Coronary artery (tissue), 2 donors: ENCODE results near the gene SUB1.

Experiments
- DNase-seq: peaks from one replicate; pipeline ENCODE4 v3.0.0-alpha.2; 2017; ENCODE audit warnings: low spot score
- H3K27ac ChIP-seq, 2 donors: fragments of 200-600 bp; sonication (generic); one replicate each; pipeline ENCODE4 v1.5.1; 2016 to 2019
- H3K4me3 ChIP-seq: fragments of 200-600 bp; sonication (generic); 2 replicates; pipeline ENCODE4 v1.5.1; 2016; ENCODE audit warnings: mild to moderate bottlenecking, moderate library complexity
- TF ChIP-seq, protein P1 (sequence below): fragments of 200-600 bp; sonication (generic); IDR thresholded peaks from one replicate; pipeline ENCODE4 v1.5.1; 2019; ENCODE audit warnings: antibody characterized with exemption

SUB1 gene

DNA sequence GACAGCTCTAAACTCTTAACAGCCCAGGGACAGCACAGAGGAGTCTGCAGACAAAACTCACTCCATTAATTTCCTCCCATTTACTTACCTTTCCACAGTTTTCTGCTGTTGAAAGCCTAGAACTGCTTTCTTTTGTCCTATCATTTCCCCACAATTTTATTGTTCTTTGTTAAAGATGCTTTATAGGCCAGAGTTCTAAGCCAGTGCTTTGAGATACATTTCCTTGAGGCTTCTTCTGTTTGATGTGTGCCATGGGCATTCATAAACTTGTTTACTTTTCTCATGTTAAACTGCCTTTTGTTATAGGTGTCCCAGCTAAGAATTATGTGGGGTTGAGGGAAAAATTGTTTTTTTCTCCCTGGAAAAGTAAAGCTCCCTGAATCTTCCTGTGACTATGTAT lies 25.9 kb upstream of the SUB1 start:
- H3K4me3 ChIP-seq = no peak overlapping the region
- DNase-seq = no peak
- TF ChIP-seq, protein P1, sequence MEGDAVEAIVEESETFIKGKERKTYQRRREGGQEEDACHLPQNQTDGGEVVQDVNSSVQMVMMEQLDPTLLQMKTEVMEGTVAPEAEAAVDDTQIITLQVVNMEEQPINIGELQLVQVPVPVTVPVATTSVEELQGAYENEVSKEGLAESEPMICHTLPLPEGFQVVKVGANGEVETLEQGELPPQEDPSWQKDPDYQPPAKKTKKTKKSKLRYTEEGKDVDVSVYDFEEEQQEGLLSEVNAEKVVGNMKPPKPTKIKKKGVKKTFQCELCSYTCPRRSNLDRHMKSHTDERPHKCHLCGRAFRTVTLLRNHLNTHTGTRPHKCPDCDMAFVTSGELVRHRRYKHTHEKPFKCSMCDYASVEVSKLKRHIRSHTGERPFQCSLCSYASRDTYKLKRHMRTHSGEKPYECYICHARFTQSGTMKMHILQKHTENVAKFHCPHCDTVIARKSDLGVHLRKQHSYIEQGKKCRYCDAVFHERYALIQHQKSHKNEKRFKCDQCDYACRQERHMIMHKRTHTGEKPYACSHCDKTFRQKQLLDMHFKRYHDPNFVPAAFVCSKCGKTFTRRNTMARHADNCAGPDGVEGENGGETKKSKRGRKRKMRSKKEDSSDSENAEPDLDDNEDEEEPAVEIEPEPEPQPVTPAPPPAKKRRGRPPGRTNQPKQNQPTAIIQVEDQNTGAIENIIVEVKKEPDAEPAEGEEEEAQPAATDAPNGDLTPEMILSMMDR = no peak
- H3K27ac ChIP-seq = no peak overlapping the region

DNA sequence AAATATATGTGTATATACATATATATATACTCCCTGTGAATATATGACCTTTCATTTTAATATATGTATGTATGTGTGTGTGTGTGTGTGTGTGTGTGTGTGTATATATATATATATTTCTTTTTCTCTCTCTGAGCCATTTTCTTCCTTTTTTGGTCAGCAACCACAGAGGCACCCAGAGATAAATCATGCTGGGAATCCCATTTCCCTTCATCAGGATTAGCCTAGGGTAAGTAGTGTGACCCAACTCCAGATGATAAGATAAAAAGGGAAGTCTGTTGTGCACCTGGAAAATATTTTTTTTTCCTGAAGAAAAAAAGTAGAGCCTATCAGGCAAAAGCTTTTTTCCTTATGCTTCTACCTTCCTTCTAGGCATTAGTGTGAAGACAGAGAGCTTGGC lies 25.4 kb upstream of the SUB1 start:
- TF ChIP-seq, protein P1 = no peak
- H3K27ac ChIP-seq = no peak overlapping the region

DNA sequence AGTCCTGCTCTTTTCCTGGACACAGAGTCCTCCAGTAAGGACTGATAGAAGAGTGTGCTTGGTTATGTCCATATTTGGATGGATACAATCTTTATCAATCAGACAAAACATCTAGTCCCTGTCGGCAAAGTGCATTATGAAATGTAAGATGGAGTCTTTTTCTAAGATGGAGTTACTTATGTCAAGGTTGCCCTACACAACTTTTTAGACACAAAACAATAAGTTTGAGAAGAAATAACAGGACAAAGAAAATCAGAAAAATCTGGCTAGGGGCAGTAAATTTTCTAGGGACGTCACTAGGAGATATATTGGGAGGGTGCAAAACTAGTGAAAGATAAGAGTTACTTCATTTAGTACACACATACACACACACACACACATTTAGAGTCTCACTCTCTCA lies 23.3 kb upstream of the SUB1 start:
- TF ChIP-seq, protein P1 = no peak
- no peak overlapping the region for H3K27ac ChIP-seq
- DNase-seq = no peak
- H3K4me3 ChIP-seq = no peak overlapping the region

More for the DNA sequence above, 25.4 kb upstream of the SUB1 start:
- H3K4me3 ChIP-seq = no peak overlapping the region
- DNase-seq = no peak

DNA sequence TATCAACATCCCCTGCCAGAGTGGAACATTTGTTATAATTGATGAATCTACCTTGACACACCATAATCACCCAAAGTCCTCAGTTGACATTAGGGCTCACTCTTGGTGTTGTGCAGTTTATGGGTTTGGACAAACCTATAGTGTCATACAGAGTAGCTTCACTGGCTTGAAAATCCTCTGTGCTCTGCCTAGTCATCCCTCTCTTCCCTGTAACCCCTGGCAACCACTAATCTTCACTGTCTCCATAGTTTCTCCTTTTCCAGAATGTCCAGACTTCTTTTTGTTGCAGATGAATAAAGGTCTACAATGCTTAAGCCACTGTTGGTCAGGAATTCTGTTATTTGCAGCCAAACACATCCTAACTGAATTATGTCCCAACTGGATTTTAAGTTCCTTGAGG lies 22.5 kb upstream of the SUB1 start:
- Histone ChIP-seq H3K4me3 (no peak overlapping the region), H3K27ac (no peak overlapping the region)
- no peak for DNase-seq
- TF ChIP-seq, protein P1 = no peak

DNA sequence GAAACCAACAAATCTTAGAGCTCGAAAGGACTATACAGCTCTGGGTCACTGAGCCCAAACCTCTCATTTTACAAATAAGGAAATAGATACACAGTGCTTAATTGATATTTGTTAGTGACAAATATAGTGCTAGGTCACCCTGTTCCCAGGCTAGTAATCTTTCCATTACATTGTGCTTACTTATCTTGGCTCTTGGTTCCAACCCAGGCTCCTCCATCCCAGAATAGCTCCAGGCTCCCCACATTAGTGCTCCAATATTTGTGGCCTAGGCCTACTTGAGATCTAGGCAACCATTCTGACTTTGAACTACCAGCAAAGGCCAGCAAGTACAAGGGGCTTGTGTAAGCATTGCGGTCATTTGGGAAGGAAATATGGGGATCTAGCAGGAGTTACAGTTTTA lies 21.7 kb upstream of the SUB1 start:
- no peak for DNase-seq
- no peak overlapping the region for H3K4me3 ChIP-seq
- H3K27ac ChIP-seq = no peak overlapping the region
- TF ChIP-seq, protein P1 = no peak

DNA sequence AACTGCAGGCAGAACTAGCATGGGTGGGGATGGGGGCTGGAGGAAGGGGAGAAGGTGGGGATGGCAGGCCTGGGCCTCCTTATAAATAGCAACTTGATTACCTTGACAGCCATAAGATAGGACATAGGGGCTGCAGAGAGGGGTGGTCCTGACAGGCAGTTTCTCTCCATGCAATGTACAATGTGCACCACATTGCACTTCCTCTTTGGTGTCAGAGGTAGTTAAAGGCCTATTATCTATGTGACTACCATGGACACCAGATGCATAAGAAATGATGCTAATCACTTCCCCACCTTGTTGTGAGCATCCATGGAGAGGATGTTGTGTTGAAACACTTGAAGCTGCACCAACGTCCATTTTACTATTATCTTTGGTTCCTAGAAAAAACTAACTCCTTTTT lies 20.2 kb upstream of the SUB1 start:
- no peak for DNase-seq
- H3K27ac ChIP-seq = no peak overlapping the region

More for the DNA sequence above, 20.2 kb upstream of the SUB1 start:
- TF ChIP-seq, protein P1 = no peak
- H3K4me3 ChIP-seq = no peak overlapping the region
